NB4 (cell line): ENCODE measurements around the gene PTPRG.

Experiments used
- CTCF ChIP-seq: IDR thresholded peaks from one replicate; pipeline ENCODE4 v1.5.1; 2012; ENCODE audit warnings: low read depth, low read length
- MAX ChIP-seq: IDR thresholded peaks from 2 replicates; pipeline ENCODE4 v1.6.1; 2011; ENCODE audit warnings: low read depth, low read length
- MYC ChIP-seq: IDR thresholded peaks from 2 replicates; pipeline ENCODE4 v1.6.1; 2011; ENCODE audit warnings: low read depth, low read length
- POLR2A ChIP-seq: IDR thresholded peaks from 2 replicates; pipeline ENCODE4 v1.6.1; 2011; ENCODE audit warnings: mild to moderate bottlenecking; ENCODE audit not compliant: insufficient read length; ENCODE audit errors: extremely low read depth

- TF ChIP-seq CTCF: no peak
- TF ChIP-seq MYC: no peak
- TF ChIP-seq POLR2A: no peak
- no peak for TF ChIP-seq MAX
These were observed 565.7 kb downstream of the PTPRG start for GRCh38 chr3:62127116-62127515.
